Activated T-helper 17 cell treated with anti-CD3 and anti-CD28 coated beads, Interleukin-2, amount 50 U/mL, for 72 hours (primary cell): ENCODE data around the gene U2AF1L4. TPM values are rescaled to one million over a fixed set of nuclear protein-coding genes. Genes with fewer than 3 reads are reported as not detected.

Source experiments
- ATAC-seq: fragments of 150-1000 bp; cut with Tn5 transposase; replicated peaks from 2 replicates; pipeline ENCODE4 v1.10.0; 2021; ENCODE audit warnings: mild to moderate bottlenecking, moderate library complexity
- H3K27ac Mint-ChIP-seq: one replicate; pipeline ENCODE4 v1.8.0; 2022; ENCODE audit warnings: mixed read lengths
- H3K27me3 Mint-ChIP-seq: one replicate; pipeline ENCODE4 v1.8.0; 2022; ENCODE audit warnings: mixed read lengths
- H3K36me3 Mint-ChIP-seq: one replicate; pipeline ENCODE4 v1.8.0; 2022; ENCODE audit warnings: low read depth, mild to moderate bottlenecking, mixed read lengths
- H3K4me1 Mint-ChIP-seq: one replicate; pipeline ENCODE4 v1.8.0; 2022; ENCODE audit warnings: mixed read lengths
- H3K4me3 Mint-ChIP-seq: one replicate; pipeline ENCODE4 v1.8.0; 2022; ENCODE audit warnings: mild to moderate bottlenecking, mixed read lengths
- H3K9me3 Mint-ChIP-seq: one replicate; pipeline ENCODE4 v1.8.0; 2022; ENCODE audit warnings: mixed read lengths
- total RNA-seq, 2 donors: library from RNA; stranded (reverse); gene quantifications; one replicate each; pipeline ENCODE4 v1.2.3, GENCODE V29; 2022

U2AF1L4 gene
- total RNA-seq, 2 donors from 2014 or later, result 17.8 to 21.6 TPM

DNA sequence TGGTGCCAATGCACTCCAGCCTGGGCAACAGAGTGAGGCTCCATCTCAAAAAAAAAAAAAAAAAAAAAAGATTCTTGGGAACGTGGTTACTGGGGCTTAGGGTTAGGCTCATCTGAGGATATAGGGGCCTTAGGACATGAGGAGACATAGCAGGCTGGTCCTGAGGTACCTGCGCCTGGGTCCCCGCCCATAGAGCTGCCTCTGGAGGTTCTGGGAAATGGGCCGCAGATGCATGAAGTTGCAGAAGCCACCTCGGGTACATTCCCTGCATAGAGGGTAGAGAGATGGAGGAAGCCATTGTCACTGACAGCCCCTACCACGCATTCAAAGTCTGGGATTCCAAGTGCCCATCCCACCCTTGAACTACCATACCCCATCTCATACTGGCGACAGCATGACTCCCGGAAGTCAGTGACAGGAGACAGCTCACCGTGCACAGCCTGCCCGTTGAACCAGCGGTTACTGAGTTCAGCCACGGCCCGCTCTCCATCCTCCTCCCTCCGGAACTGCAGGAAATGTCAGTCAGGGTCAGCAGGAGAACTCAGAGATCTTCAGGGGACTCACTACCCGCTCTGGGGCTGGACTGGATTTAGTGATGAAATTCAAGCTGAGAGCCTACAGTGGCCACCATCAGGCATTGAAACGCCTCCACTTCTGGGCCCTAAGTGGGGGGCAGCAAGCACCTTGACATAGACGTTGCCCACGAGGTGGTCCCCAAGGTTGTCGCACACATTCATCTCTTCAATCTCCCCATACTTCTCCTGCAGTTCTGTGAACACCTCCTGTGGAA is 1.4 kb downstream of the U2AF1L4 start:
- Mint-ChIP-seq H3K4me3 (peak overlapping the region; percentile 95), H3K27me3 (no peaks in the 10 kb centered on the region), H3K27ac (peak overlapping the region; percentile 96), H3K4me1 (peaks cover 17% of the 10 kb centered on the region), H3K9me3 (no peaks in the 10 kb centered on the region), H3K36me3 (peaks cover 51% of the 10 kb centered on the region)
- ATAC-seq, result no peak

- Mint-ChIP-seq H3K27ac (peak within 1 kb of the TSS; percentile 99), H3K4me1 (peaks cover 22% of the 10 kb centered on the region), H3K36me3 (peaks cover 59% of the 10 kb centered on the region), H3K27me3 (no peaks in the 10 kb centered on the region), H3K9me3 (no peaks in the 10 kb centered on the region), H3K4me3 (peak within 1 kb of the TSS; percentile 95)
- ATAC-seq, result peak; percentile 11
Observed at GRCh38 chr19:35742121-35742724, 3.0 kb downstream of the U2AF1L4 start, which contains the start of gene IGFLR1. TSS of gene IGFLR1 (minus strand) at chr19:35742452. CDS start at chr19:35741180, 1,272 bp downstream.

GRCh38 chr19:35741203-35741515 is 4.1 kb downstream of the U2AF1L4 start:
- Mint-ChIP-seq H3K36me3 (peaks cover 69% of the 10 kb centered on the region), H3K27me3 (no peaks in the 10 kb centered on the region), H3K9me3 (no peaks in the 10 kb centered on the region), H3K27ac (peak overlapping the region; percentile 99), H3K4me3 (peak overlapping the region; percentile 95), H3K4me1 (peaks cover 23% of the 10 kb centered on the region)
- no peak for ATAC-seq

DNA sequence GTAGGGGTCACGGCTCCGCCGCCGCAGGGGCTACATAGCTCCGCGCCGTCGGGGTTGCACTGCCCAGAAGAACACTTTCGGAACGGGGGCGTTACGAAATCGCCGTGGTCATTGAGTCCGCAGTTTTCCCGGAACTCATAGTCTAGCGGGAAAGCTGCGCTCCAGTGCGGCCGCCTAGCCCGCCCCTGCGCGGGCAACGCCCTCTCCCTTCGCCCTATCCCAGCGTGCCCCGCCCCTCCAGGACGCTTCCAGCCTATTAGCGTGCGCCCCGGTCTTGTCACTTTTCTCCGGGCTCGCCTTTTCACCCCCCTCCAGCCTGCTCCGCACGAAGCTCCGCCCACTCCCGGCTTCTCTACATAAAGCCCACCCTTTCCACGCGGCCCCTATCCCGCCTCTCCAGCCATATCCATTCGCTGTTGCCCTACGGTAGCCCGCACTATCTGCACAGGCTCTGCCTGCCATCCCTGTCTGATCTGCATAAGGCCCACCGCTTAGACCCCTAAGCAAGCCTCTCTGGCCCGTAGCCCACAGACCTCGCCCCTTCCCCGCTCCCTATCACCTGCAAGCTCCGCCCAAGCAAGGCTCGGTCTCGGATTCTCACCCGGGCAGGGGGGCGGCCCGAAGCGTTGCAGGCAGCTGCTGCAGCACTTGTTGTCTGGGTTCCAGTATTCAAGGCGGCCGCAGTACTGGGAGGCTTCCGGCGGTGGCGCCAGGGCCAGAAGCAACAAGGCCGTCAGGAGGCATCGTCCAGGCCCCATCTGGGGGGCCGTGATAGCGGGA is 4.6 kb downstream of the U2AF1L4 start:
- no peaks in the 10 kb centered on the region for H3K27me3 Mint-ChIP-seq
- H3K4me3 Mint-ChIP-seq, result peak overlapping the region; percentile 95
- ATAC-seq, result peak; percentile 75
- peaks cover 24% of the 10 kb centered on the region for H3K4me1 Mint-ChIP-seq
- H3K9me3 Mint-ChIP-seq, result no peaks in the 10 kb centered on the region
- H3K36me3 Mint-ChIP-seq, result peaks cover 75% of the 10 kb centered on the region
- H3K27ac Mint-ChIP-seq, result peak overlapping the region; percentile 99

GRCh38 chr19:35740108-35740422 is 5.2 kb downstream of the U2AF1L4 start:
- Mint-ChIP-seq H3K27ac (no peak overlapping the region), H3K27me3 (no peaks in the 10 kb centered on the region), H3K4me3 (peak overlapping the region; percentile 95), H3K36me3 (peaks cover 75% of the 10 kb centered on the region), H3K9me3 (no peaks in the 10 kb centered on the region), H3K4me1 (peaks cover 27% of the 10 kb centered on the region)
- peak; percentile 12 for ATAC-seq

GRCh38 chr19:35739275-35740107 is 5.7 kb downstream of the U2AF1L4 start:
- Mint-ChIP-seq H3K27ac (peak overlapping the region; percentile 5), H3K27me3 (no peaks in the 10 kb centered on the region), H3K4me1 (peaks cover 31% of the 10 kb centered on the region), H3K4me3 (peak overlapping the region; percentile 95), H3K9me3 (no peaks in the 10 kb centered on the region), H3K36me3 (peaks cover 77% of the 10 kb centered on the region)
- ATAC-seq, result no peak

GRCh38 chr19:35738887-35739229 is 6.4 kb downstream of the U2AF1L4 start:
- H3K36me3 Mint-ChIP-seq, result peaks cover 84% of the 10 kb centered on the region
- H3K4me1 Mint-ChIP-seq, result peaks cover 33% of the 10 kb centered on the region
- no peak for ATAC-seq
- no peak overlapping the region for H3K27ac Mint-ChIP-seq
- H3K27me3 Mint-ChIP-seq, result no peaks in the 10 kb centered on the region
- H3K4me3 Mint-ChIP-seq, result peak overlapping the region; percentile 95
- no peaks in the 10 kb centered on the region for H3K9me3 Mint-ChIP-seq

GRCh38 chr19:35738021-35738886 is 7.0 kb downstream of the U2AF1L4 start:
- Mint-ChIP-seq H3K4me1 (peaks cover 34% of the 10 kb centered on the region), H3K27me3 (no peaks in the 10 kb centered on the region), H3K27ac (no peak overlapping the region), H3K4me3 (peak overlapping the region; percentile 95), H3K36me3 (peaks cover 89% of the 10 kb centered on the region), H3K9me3 (no peaks in the 10 kb centered on the region)
- no peak for ATAC-seq

DNA sequence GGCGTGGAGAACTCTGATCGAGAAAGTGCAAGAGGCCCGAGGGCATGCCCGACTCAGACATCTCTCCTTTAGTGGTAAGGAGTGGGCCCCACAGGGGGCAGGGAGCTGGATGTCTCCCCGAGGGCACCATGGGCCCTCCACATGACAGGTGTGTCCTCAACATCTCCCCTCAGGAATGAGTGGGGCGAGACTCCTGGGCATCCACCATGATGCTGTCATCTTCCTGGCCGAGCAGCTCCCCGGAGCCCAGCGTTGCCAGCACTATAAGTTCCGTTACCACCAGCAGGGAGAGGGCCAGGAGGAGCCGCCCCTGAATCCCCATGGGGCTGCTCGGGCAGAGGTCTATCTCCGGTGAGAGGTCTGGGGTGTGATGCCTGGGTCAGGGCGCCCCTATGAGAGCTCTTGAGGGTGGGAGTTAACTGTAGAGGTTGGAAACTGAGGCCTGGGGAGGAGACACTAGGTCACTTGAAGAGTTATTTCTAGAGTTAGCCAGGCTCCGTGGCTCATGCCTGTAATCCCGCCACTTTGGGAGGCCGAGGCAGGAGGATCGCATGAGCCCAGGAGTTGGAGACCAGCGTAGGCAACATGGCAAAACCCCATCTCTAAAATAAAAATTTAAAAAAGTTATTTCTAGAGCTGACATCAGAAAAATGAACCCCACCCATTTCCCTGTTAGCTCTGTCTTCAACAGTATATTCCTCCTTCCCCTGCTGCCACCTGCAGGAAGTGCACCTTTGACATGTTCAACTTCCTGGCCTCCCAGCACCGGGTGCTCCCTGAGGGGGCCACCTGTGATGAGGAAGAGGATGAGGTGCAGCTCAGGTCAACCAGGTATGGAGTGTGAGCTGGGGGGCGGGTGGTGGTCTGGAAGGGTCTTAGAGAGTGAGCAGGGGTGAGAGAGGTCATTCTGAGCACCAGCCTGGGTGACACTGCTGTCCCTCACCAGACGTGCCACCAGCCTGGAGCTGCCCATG is 8.0 kb downstream of the U2AF1L4 start:
- Mint-ChIP-seq H3K9me3 (no peaks in the 10 kb centered on the region), H3K4me3 (no peak overlapping the region), H3K36me3 (peaks cover 82% of the 10 kb centered on the region), H3K4me1 (peaks cover 29% of the 10 kb centered on the region), H3K27ac (peak overlapping the region; percentile 68), H3K27me3 (no peaks in the 10 kb centered on the region)
- no peak for ATAC-seq

- H3K9me3 Mint-ChIP-seq, result no peaks in the 10 kb centered on the region
- H3K27me3 Mint-ChIP-seq, result no peaks in the 10 kb centered on the region
- peaks cover 86% of the 10 kb centered on the region for H3K36me3 Mint-ChIP-seq
- ATAC-seq, result no peak
- peaks cover 31% of the 10 kb centered on the region for H3K4me1 Mint-ChIP-seq
- no peak overlapping the region for H3K4me3 Mint-ChIP-seq
- peak overlapping the region; percentile 80 for H3K27ac Mint-ChIP-seq
Observed at GRCh38 chr19:35734889-35735288, 10.3 kb downstream of the U2AF1L4 start.

DNA sequence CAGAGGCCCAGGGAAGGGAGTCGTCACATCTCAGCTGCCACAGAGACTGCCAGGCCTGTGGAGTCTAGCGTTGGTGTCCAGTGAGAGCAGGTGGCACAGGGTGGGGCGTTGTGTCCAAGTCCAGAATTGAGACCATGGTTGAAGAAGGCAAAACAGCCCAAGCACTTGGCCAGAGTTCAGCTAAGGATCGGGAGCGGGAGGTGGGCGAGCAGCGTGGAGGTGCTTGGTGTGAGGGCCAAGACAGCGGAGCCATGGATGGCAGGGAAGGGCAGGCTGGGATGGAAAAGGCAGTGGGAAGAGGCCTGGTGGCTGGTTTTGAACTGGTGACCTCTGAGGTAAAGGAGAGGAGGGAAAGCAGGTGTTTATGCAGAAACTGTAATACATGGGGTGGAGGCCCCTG is 10.9 kb downstream of the U2AF1L4 start:
- ATAC-seq, result no peak

DNA sequence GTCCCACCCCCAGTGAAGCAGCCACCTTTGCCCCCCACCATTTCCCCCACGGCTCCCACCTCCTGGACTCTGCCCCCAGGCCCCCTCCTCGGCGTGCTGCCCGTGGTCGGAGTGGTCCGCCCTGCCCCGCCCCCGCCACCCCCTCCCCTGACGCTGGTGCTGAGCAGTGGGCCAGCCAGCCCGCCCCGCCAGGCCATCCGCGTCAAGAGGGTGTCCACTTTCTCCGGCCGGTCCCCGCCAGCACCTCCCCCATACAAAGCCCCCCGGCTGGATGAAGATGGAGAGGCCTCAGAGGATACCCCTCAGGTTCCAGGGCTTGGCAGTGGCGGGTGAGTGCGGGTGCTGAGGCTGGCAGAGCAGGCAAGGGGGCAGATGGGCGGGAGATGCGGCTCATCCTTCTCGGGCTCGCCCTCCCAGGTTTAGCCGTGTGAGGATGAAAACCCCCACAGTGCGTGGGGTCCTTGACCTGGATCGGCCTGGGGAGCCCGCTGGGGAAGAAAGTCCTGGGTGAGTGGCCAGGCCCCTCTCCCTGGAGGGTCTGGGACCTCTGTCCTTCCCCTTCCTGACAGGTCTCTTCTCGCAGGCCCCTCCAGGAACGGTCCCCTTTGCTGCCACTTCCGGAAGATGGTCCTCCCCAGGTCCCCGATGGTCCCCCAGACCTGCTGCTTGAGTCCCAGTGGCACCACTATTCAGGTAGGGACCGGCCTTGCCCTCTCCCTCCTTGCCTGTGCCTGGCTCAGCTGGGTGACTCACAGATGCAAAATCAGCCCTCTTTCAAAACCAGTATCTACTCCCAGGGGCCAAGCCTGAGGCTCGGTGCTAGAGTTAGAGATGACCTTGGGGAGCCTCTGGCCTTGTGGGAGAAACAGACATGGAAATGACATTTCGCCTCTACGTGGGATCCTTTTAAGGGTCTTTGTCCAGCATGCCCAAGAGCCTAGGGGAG is 11.8 kb downstream of the U2AF1L4 start:
- H3K27ac Mint-ChIP-seq, result peak overlapping the region; percentile 80
- no peak for ATAC-seq
- no peaks in the 10 kb centered on the region for H3K27me3 Mint-ChIP-seq
- H3K9me3 Mint-ChIP-seq, result no peaks in the 10 kb centered on the region
- H3K4me1 Mint-ChIP-seq, result peaks cover 31% of the 10 kb centered on the region
- H3K4me3 Mint-ChIP-seq, result no peak overlapping the region
- peaks cover 88% of the 10 kb centered on the region for H3K36me3 Mint-ChIP-seq

More for the DNA sequence above, 10.9 kb downstream of the U2AF1L4 start:
- Mint-ChIP-seq H3K27me3 (no peaks in the 10 kb centered on the region), H3K4me1 (peaks cover 31% of the 10 kb centered on the region), H3K36me3 (peaks cover 88% of the 10 kb centered on the region), H3K27ac (peak overlapping the region; percentile 80), H3K9me3 (no peaks in the 10 kb centered on the region), H3K4me3 (no peak overlapping the region)
